GM18499 (cell line): ENCODE measurements around the gene KRTAP26-1.

Experiments
- ATAC-seq: cut with Tn5 transposase; IDR thresholded peaks from one replicate; pipeline ENCODE4 v1.9.1; 2021; ENCODE audit warnings: moderate number of reproducible peaks; ENCODE audit not compliant: insufficient read depth, unreplicated experiment

KRTAP26-1 gene, protein sequence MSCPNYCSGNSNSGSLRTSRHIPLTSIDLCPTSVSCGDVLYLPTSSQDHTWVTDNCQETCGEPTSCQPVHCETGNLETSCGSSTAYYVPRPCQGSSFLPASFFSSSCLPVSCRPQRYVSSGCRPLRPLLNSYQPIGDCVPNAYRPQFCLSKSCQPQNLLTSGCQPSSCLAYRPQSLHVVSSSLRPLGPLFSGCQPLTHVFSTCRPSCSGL

DNA sequence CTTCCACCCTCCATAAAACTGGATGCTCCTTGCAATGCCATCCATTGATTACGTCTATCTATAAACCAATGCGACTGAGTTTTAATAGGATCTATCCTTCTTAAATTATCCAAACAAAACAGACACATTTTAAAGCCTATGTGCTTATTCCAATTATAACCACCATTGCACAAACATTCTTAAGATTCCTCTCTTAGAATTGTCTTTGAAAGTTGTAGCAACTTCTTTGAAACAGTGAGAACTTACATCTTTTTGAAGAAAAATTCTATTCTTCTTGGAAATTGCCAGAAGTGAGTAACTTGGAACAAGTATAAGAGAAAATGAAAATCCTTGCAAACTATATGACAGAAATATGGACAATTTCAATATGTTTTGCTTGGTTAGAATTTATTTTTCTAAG lies at the start of gene KRTAP26-1:
Gene KRTAP26-1, minus strand, starts transcription at position 101 of the 400 bp plus-strand sequence. CDS start 280 bp downstream, outside the sequence.
- ATAC-seq = no peak

DNA sequence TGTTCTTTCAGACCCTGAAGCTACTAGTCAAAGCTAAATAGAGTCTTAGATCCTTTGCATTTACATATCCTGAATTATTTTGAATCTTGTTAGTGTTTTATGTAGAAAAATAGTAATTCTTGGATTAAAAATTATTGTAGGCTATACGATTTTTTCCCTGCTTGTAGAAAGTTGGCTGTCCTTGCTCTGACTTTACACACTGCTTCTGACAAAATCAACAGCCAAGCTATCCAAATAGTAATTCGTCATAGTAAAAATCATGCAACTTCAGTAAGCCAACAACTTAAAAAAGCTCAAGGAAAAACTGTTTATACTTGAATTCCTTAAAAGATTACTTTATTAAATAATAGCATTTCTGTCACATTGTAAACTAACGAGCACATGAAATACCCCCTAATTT lies 35.8 kb upstream of the KRTAP26-1 start:
- no peak for ATAC-seq

DNA sequence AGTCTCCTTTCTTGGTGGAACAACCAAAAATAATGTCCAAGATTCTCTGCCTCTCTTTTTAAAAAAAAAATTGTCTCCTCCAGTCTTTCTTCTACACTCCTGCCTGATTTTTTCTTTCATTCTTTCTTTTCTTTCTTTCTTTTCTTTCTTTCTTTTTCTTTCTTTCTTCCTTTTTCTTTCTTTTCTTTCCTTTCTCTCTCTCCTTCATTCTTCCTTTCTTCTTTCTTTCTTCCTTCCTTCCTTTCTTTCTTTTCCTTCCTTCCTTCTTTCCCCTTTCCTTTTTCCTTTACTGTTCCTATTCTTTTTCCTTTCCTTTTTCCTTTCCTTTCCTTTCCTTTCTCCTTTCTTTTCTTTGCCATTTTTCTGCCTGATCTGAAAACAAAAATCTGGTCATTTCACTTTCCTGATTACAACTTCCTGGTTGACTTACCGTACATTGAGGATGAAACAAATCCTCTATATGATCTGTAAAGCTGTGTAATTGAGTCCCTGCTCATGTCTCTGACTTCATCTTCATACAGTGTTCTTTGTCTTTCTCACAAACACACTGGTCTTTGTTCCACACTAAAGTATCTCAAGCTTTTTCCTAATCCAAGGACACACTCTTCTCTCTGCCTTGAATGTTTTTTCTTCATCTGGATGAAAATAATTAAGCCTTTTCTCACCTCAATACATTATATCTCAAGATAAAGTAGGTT lies 34.3 kb upstream of the KRTAP26-1 start:
- no peak for ATAC-seq

DNA sequence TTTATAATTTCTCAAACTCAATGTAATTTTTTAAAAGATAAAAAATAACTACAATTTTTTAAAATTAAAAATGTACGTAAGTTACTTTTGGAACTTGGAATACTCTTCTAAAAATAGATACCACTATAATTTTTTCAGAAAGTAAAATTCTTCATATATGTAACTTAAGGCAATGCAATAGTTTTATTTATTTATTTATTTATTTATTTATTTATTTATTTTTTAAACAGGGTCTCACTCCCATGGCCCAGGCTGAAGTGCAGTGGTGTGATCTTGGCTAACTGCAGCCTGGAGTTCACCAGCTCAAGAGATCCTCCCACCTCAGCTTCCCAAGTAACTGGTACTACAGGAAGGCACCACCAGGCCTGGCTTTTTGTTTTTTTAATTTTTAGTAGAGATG lies 31.4 kb upstream of the KRTAP26-1 start:
- ATAC-seq = no peak

DNA sequence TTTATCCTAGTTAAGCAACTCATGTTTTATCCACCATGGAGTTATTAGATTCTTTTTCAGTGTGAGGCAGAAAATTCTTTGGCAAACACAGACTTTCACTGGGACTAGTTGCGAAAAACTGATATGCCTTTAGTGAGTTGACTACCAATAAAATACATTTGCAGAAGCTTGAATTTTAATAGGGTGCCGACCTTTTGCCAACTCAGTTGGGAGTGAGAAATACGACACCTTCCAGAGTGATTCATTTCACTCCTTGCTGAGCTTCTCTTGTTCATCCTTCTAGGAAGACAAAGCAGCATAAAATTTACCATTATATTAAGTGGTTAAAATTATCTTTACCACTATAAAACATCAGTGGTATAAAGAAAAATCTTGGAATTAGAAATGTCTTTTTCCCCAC lies 29.5 kb upstream of the KRTAP26-1 start:
- ATAC-seq = no peak

DNA sequence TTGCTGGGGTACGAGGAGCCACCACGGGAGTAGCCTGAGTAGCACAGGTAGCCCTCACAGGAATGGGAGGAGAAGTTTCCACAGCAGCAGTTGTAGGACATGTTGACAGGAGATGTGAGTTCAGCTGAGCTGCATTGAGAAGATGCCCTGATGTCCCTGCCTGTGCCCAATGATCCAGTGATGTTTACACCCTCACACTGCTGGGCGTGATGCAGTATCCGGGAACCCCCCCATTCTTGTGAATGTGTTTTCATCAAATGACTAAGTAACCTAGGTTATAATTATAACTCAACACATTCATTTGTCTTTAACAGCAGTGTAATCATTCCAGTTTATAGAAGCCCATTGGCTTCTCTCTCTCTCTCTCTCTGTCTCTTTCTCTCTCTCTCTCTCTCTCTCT lies 28.4 kb upstream of the KRTAP26-1 start, which contains the start of gene KRTAP23-1:
Gene KRTAP23-1, minus strand, starts transcription at position 101 of the 400 bp plus-strand sequence. Its CDS starts 0 bp downstream, at position 101.
- ATAC-seq = no peak

DNA sequence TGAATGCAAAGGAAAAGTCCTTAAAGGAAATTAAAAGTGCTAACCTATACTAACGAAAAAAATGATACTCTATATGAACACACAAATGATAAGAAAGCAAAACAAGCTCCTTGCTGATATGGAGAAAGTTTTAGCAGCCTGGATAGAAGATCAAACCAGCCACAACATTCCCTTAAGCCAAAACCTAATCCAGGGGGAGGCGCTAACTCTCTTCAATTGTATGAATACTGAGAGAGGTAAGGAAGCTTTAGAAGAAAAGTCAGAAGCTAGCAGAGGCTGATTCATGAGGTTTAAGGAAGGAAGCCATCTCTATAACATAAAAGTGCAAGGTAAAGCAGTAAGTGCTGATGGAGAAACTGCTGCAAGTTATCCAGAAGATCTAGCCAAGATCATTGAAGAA lies 24.9 kb upstream of the KRTAP26-1 start:
- ATAC-seq = no peak

DNA sequence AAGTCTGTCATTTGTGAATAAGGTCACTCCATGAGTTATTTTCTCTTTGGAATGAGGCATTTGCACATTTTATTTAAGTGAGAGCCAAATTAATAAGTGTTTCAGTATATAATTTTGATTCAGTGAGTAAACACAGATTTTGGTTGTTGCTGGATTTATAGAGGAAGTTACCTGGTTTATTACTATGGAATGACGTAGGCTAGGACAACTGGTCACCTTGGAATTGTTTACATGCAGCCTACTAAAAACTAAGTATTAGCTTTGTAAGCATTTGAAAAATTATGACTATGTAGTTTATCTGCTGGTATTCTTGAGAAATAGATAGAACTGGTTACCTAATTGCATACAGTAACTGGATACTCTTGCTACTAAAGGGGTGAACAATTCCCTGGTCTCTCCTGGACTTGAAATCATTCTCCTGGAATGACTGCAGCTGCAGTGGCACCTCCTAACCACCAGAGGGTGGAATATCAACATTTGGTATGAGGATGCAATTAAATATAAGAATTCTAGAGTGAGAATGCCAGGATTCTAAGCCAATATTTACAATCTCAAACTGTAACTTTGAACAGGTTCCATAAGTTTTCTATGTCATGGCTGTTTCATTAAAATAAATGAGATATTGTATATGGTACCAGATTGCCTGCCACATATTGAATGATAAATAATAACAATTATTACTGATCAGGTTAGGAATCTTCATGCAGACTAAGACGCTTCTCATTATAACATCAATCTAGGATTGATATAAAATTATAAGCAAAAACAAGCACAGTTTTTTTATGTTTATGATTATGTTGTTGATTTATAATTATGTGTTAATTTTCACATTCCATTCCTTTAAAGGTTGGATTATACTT lies 20.8 kb upstream of the KRTAP26-1 start:
- ATAC-seq = no peak

DNA sequence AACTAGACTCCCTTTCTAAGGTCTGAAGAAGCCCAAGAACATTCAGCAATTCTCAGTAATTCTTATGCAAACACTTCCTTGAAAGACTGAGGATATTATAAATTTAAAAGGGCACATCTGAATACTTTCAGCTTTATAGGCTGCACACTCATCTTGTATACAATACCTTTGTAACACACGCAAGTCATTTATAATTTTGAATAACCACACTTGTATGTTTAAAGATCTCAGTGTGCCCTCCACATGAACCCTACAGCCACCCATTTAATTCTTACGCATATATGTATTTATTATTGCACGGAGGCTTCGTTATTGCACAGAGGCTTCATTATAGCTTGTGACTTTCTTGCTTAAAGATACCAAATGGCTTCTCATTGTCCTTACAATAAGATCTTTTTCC lies 18.6 kb upstream of the KRTAP26-1 start:
- no peak for ATAC-seq

DNA sequence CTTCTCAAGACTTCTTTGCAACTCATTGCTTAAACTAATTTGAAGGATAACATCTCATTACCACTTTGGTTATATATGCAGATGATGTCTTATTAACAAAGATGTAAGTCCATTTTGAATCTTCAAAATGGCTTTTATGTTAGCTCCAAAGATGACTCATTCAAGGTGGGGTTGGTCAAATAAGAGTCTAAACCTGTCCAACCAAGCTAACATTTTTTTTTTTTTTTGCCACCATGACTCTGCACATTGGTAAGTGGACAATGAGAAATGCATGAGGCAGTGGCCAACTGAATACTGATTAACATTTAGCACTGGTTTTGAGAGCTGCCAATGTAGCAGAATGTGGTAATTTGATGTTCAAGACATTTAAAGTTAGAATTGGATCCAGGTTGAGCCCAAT lies 17.7 kb upstream of the KRTAP26-1 start:
- no peak for ATAC-seq

DNA sequence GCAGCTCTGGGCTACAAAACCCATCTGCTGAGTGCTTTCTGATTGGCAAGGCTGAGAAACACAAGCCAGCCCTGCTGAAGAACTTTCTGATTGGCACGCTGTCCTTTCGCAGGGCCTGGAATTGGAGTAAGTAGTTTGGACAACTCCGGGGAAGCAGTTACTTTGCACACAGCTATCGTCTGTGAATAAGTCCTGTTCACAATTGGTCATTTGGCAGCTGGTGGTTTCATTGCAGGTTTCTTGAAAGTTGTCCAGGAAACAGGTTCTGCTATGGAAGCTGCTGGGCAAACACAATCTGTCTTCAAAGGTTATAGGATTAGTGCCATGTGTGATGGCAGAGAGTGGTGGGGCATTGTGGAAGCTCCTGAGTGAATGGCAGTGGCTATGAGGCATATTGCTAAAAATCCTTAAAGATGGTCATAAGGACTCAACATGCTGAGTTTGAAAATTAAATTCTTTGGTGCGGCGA lies 17.2 kb upstream of the KRTAP26-1 start, which contains the start of gene KRTAP27-1:
Gene KRTAP27-1, minus strand, starts transcription at position 419 of the 469 bp plus-strand sequence. Its CDS starts 26 bp downstream, at position 393.
- ATAC-seq = no peak

DNA sequence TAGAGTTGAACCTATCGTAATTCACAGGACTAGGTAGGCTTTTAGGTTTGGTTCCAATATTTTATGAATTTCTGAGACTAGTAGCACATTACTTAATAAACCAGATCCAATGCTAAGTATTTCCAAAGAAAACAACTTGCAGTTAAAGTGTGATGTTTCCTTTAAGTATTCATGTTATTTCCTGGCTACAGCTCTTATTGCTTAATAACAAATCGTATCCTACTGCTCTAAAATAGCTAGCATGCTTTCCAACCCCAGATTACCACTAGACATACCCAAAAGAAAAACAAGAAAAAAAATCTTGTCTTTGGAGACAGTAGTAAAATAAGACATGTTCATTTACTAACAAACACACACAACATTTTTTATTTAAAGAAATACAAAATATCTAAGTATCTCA lies 16.5 kb upstream of the KRTAP26-1 start:
- no peak for ATAC-seq

DNA sequence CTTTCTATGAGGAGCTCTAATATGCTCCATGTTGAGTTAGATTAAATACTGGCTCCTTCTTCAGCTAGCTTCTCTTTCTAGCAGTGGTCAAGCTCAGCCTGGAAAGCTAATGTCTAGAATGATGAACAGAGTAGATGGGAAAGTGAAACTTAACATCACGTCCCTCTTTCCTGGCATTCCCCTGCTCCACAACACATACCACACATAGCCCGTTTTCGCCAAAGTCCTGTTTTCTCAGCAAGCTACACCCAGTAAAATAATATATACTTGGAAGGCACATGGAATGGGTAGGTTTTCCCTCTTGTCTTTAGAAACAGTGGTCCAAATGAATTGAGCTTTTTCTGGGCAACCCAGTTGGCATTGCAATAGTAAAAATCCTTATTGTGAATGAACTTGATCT lies 13.6 kb upstream of the KRTAP26-1 start:
- ATAC-seq = no peak

DNA sequence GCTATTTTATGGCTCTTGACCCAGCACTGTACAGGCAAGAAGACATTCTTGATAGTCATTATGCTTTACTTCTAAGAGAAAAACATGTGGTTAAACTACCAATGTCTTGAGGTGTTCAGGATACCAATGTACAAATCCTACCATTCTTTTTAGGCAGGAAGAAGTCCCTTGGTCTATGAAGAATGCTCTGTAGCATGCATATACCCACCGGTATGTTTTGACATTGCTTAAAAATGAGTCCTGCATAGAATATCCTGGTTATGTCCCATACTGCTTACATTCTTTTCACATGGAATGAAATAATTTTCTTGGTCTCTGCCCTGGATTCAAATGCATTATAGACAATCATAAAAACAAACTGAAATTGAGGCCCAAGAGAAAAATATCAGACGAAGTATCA lies 12.6 kb upstream of the KRTAP26-1 start:
- ATAC-seq = no peak

DNA sequence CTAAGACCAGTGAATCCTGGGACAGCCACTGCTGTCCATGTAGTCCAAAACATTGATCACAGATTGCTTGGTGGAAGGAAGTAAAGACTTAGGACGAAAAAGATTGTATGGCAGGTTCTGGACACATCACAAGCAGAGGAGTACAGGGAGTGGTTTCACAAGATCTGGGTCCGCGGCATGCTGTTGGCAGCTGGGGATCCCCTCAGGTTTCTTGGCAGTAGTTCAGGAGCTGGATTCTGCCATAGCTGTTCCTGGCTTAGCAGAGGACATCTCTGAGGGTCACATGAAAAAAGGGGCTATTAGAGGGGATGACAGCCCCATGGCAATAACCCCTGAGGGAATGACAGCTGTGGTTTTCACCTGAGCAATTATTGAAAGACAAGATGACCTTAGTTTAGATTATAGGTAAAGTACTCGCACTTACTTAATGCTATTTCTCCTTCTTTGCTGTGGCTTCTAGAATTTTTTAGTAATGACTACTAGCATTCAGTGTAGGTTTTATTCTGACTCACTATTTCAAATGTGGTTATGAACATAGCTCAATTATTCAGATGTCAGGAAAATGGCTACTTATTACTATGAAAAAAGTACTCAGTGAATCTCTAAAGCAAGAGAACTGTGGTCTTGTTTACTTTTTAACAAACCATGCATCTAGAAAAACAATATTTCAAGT lies 9.2 kb upstream of the KRTAP26-1 start:
- ATAC-seq = no peak

DNA sequence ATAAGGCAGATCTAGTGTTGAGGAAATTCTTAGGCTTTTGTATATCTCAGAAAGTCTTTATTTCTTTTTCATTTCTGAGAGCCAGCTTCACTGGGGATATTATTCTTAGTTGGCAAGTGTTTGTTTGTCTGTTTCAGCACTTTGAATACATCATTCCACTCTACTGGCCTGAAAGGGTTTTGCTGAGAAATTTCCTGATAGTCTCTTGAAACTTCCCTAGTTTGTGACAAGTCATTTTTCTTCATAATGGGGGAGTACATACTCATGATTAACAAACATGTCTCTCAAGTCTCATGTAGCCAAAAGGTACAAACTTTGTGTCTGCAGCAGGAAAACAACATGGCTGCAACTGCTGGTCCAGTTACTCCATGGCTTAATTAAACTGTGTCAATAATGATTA lies 6.3 kb upstream of the KRTAP26-1 start:
- no peak for ATAC-seq

DNA sequence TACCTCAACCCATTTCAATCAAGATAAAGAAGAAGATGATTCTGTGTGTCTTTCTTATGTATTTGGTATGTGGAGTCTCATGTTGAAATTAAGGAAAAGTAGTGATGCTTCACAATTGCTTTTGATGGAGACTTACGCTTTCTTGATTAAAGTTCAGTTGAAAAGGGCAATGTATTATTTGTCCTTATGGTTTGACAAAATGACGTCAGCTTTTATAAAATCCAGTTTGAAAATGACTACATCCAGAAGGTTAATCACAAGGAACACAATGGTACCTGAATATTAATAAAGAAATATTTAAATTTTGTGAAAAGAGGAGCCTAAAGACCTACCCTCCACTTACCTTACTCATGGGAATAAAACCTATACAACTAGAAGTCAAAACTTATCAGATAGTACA lies 4.4 kb downstream of the KRTAP26-1 start:
- ATAC-seq = no peak

DNA sequence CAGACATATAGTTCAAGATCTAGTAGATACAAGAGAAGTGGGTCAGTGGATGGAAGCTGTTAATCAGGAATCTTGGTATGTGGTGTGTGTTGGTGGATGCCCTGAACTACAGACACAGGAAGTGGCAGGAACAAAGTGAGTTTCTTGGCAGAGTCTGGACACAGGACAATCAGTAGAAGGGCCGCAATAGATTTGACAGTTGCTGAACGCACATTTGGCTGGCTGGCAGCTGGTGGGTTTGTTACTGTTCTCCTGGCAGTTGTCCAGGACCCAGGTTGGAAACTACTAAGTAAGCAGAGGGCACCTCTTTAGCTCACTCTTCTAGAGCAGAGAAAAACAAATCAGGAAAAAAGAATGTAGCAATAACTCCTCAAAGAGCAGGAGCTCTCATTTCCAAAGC lies 13.2 kb downstream of the KRTAP26-1 start:
- ATAC-seq = no peak

DNA sequence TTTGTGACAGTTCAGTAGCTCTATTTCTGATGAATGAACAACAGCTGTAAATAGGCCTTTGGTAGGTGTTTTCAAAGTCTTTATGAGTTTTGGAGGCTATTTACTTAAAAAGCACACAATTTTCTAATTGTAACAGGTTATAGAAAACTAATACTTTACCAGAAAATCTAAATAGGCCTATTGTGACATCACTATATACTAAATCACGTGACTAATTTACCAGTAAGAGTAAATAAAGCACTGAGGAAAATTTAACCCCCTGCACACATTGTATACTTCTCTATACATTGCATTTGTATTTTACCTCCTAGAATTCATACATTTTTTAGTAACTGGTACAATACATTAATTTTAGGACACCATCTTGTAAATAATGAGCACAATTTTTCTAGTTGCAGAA lies 15.0 kb downstream of the KRTAP26-1 start:
- no peak for ATAC-seq

DNA sequence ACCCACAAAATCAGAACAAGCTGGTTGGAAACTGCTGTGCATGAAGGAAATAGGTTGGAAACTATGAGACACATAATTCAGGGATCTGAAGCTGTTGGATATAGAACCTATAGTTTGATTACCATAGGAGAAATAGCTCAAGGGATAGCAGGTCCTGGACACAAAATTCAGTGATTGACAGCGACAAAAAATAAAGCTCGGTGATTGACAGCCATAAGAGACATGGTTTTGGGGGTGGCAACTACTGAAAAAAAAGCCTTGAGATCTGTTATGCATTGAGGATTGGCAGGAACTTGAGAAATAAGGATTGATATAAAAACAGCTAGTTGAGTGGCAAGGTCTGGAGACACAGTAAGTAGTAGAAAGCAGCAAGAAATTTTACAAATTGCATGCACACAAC lies 30.9 kb downstream of the KRTAP26-1 start, which contains the start of gene KRTAP25-1:
Gene KRTAP25-1, minus strand, starts transcription at position 300 of the 400 bp plus-strand sequence. Its CDS starts 24 bp downstream, at position 276.
- ATAC-seq = no peak
